ENCODE results near the gene VTN.

Gene VTN

DNA sequence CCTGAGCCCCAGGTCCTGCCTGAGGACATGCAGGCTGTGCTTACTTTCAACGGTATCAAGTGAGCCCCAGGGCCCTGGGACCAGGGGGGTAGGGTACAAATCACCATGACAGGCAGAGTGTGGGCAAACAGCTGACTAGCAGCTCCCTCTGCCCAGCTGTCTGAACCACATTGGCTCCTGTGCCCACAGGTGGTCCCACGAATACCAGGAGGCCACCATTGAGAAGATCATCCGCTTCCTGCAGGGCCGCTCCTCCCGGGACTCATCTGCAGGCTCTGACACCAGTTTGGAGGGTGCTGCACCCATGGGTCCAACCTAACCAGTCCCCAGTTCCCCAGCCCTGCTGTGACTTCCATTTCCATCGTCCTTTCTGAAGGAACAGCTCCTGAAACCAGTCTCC lies 25.9 kb upstream of the VTN start:
- no peak for DNase-seq (ENCODE audit: low read depth in 2 of 3, low spot score in 1 of 3)

GRCh38 chr17:28395426-28395825 lies 25.3 kb upstream of the VTN start:
- no peak for DNase-seq (ENCODE audit: low read depth in 2 of 3, low spot score in 1 of 3)

GRCh38 chr17:28394337-28395116 lies 24.4 kb upstream of the VTN start:
- no peak for DNase-seq (ENCODE audit: low read depth in 2 of 3, low spot score in 1 of 3)

DNA sequence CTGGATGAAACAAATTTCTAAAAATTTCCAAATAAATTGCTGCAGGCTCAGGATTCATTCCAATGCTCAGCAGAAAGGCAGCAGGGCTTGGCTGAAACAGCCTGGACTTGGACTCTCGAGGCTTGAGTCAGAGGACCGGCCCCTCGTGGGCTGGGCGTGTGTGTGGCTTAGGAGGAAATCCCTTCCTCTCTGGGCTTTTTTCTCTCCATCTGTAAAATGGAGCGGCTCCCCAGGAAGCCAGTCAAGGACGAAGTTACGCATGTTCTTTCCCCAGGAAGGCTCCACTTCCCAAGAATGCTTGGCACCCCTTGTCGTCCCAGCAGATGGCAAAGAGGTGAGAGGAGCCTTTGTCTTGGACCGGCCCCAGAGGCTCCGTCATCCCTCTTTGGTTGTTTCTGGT lies 22.4 kb upstream of the VTN start:
- no peak for DNase-seq (ENCODE audit: low read depth in 2 of 3, low spot score in 1 of 3)

- DNase-seq (ENCODE audit: low read depth in 2 of 3, low spot score in 1 of 3) = no peak
Observed at GRCh38 chr17:28391401-28391800, 21.3 kb upstream of the VTN start.

GRCh38 chr17:28390984-28391383 lies 20.9 kb upstream of the VTN start:
- DNase-seq (ENCODE audit: low read depth in 2 of 3, low spot score in 1 of 3) = no peak

GRCh38 chr17:28390563-28390962 lies 20.5 kb upstream of the VTN start:
- no peak for DNase-seq (ENCODE audit: low read depth in 2 of 3, low spot score in 1 of 3)

DNA sequence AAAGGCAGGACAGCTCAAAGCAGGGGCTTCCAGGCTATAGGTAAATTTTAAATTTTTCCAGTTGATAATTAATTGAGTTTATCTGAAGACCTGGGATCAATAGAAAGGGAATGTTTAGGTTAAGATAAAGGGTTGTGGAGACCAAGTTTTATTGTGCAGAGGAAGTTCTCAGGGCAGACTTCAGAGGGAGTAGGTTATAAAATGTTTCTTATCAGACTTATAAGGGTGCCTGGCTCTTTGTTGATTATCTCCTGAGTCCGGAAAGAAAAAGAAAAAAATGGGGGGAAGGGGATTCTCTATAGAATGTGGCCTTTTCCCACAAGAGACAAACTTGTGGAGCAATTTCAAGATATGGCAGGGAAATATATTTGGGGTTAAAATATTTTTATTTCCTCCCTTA lies 20.0 kb upstream of the VTN start:
- no peak for DNase-seq (ENCODE audit: low read depth in 2 of 3, low spot score in 1 of 3)

- no peak for DNase-seq (ENCODE audit: low read depth in 2 of 3, low spot score in 1 of 3)
Observed at GRCh38 chr17:28388106-28388505, 18.0 kb upstream of the VTN start.

DNA sequence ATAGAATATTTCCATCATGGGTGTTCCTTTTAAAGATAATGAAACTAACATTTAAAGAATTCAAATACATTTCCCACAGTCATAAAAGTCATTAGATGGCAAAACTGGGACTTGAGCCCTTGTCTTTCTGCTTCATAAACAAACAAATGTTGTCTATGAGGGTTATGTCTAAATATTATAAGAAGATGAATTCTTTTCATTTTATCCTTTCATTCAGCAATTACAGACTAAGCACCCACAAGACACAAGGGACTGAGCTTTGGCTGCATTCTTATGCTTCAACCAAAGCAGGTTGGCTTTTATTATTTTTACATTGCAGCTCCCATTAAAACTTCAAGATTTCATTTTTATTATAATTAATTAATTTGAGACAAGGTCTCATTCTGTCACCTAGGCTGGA lies 16.3 kb upstream of the VTN start:
- DNase-seq (ENCODE audit: low read depth in 2 of 3, low spot score in 1 of 3) = no peak

DNA sequence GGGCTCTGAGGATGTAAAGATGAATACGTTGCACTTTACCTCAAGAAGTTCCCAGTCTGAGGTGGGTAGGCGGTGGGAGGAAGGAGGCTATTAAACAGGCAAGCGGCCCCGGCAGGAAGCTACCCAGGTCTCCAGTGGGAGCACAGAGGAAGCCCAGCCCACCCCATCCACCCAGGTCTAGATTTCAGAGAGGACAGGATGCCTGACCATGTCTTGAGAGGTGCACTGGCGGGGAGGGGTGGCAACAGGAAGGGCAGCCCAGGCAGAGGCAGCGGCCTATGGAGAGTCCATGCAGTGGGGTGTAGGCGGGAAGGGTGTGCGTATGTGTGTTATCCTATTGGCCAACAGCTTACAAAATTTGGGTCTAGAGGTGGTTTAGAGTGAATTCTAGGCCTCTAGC lies 15.3 kb upstream of the VTN start:
- DNase-seq (ENCODE audit: low read depth in 2 of 3, low spot score in 1 of 3) = no peak

- no peak for DNase-seq (ENCODE audit: low read depth in 2 of 3, low spot score in 1 of 3)
Observed at GRCh38 chr17:28385037-28385400, 14.9 kb upstream of the VTN start.

DNA sequence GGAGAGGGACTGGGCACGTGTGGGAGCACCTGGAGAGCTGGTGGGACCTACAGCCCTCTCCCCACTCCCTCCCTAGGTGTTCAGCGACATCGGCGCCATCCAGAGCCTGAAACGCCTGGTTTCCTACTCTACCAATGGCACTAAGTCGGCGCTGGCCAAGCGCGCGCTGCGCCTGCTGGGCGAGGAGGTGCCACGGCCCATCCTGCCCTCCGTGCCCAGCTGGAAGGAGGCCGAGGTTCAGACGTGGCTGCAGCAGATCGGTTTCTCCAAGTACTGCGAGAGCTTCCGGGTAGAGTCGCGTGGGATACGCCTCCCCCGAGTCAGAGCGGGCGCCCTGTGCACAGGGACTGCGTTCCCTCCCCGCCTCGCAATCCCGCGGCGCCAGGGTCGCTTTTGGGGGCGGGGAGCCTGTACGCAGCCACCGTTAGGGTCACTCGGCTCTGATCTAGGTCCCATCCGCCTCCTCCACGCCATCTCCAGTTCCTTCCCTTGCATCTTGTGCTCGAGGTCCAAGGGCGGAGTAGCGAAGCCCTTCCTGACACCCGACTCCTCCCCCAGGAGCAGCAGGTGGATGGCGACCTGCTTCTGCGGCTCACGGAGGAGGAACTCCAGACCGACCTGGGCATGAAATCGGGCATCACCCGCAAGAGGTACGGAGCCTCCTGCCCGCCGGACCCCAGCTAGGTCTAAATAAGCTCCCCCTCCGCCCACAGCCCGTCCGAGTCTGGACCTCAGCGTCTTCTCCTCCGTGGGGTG lies 14.4 kb upstream of the VTN start:
- DNase-seq (ENCODE audit: low read depth in 2 of 3, low spot score in 1 of 3) = peak; percentile 37 to 57 (median 54)

GRCh38 chr17:28381141-28381825 lies 11.2 kb upstream of the VTN start:
- DNase-seq (ENCODE audit: low read depth in 2 of 3, low spot score in 1 of 3) = no peak

GRCh38 chr17:28379814-28380801 lies 10.0 kb upstream of the VTN start:
- no peak for DNase-seq (ENCODE audit: low read depth in 2 of 3, low spot score in 1 of 3)

DNA sequence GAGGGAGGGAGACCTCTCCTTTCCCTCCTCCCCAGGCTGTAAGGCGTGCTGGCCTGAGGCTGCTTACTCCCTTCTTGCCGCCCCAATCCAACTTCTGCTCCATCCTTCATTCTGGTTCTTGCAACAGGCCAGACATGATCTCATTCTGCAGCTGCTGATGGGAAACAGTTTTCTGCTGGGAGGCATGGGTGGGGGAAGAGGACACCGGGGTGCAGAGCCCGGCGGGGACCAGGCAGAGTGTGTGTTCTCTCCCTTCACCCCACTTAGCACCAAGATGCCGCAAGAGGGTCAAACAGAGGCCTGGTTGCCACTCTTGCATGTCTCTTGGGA lies 2.8 kb upstream of the VTN start:
- DNase-seq (ENCODE audit: low read depth in 2 of 3, low spot score in 1 of 3) = no peak

DNA sequence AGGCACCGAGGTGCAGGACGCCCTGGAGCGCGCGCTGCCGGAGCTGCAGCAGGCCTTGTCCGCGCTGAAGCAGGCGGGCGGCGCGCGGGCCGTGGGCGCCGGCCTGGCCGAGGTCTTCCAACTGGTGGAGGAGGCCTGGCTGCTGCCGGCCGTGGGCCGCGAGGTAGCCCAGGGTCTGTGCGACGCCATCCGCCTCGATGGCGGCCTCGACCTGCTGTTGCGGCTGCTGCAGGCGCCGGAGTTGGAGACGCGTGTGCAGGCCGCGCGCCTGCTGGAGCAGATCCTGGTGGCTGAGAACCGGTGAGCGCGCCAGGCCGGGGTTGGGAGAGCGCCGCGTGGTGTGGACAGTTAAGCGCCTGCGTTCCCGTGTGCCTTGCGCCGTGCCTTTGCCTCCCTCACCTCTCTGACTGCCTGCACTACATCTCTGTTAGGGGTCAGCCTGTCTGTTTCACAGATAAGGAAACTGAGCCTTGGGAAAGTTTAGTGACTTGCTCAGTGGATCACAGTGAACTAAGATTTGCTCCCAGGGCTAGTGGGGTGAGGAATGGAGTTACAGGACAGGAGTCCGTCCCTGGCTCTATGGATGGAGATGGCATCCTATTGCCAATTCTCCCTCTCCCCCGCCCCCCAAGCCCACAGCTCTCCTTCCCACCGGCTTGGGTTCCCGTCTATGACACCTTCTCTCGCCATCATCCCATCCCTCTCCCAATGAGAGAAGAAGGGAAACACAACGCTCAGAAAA lies 2.3 kb upstream of the VTN start:
- DNase-seq (ENCODE audit: low read depth in 2 of 3, low spot score in 1 of 3) = peak in 1 of 3 donors; percentile 32

GRCh38 chr17:28371245-28372202 lies 1.4 kb upstream of the VTN start, which contains the start of gene SARM1:
TSS of gene SARM1 (plus strand) at chr17:28371694. CDS start at chr17:28372033, 339 bp downstream.
- DNase-seq (ENCODE audit: low read depth in 2 of 3, low spot score in 1 of 3) = peak; percentile 76 to 84 (median 81)

DNA sequence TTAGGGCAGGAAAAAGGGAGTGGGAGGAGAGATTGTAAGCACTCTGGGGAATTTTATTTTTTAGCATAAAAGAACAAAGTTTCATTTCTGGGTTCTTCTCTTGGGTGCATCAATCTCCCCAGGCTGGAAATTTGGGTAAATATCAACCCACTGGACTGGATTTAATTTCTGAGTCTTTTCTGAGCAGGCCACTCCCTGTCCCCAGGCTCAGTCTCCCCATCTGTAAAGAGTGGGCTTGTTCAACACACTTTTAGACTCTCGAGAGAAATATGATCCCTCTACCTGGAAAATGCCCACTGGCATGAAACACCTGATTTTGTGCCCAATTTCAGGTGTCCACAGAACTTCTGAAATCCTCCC lies 617 bp upstream of the VTN start:
- DNase-seq (ENCODE audit: low read depth in 2 of 3, low spot score in 1 of 3) = no peak
